Endothelial cell of umbilical vein (primary cell): ENCODE results near the gene AXDND1. TPM values are rescaled to one million over a fixed set of nuclear protein-coding genes. Genes with fewer than 3 reads are reported as not detected.
"Not testable (repeated sequence)": the region's sequence is repeated elsewhere in the genome, so short reads cannot be mapped to it uniquely, and the experiment has no call there.

Source experiments
- BruUV-seq: library from RNA; stranded (reverse); fragments of 400-500 nt; replicated peaks from 2 replicates; lab custom pipeline; 2021; lab: Mats Ljungman, UMichigan
- CTCF ChIA-PET: fragments of 300-600, 350-600 bp; sonication (Branson Sonifier 250); formaldehyde crosslinking; loops from one replicate; lab custom pipeline; 2021; ENCODE audit warnings: antibody characterized with exemption, inconsistent platforms; lab: Charles Lee
- POLR2A ChIA-PET: fragments of 300-600, 350-600 bp; sonication (Branson Sonifier 250); formaldehyde crosslinking; loops from one replicate; lab custom pipeline; 2021; ENCODE audit warnings: antibody characterized with exemption, inconsistent platforms; lab: Charles Lee
- DNase-seq: peaks from one replicate; pipeline ENCODE4 v3.0.0-alpha.2; 2011; ENCODE audit warnings: low read depth, low spot score
- FAIRE-seq: peaks from 2 replicates; lab custom pipeline; 2011; peaks lifted over from hg19 to GRCh38; lab: Jason Lieb, UNC
- H2AFZ ChIP-seq: 2 replicates; pipeline ENCODE4 v1.6.0; 2012; ENCODE audit warnings: low read depth, low read length, control low read depth, inconsistent platforms
- H3K27ac ChIP-seq: 2 replicates; pipeline ENCODE4 v1.5.1; 2011; ENCODE audit warnings: low read depth, mild to moderate bottlenecking, control low read depth, low read length, moderate library complexity; ENCODE audit not compliant: insufficient read depth
- H3K27me3 ChIP-seq, 2 experiments: 2 replicates each; pipeline versions ENCODE4 v1.6.0 to v1.6.1; 2011; ENCODE audit warnings: low read length in 2 of 2, mixed read lengths in 1 of 2; ENCODE audit not compliant: control insufficient read depth in 2 of 2, insufficient read depth in 2 of 2
- H3K36me3 ChIP-seq, 2 experiments: 2 replicates in 1 of 2; 3 replicates in 1 of 2; pipeline ENCODE4 v1.5.1; 2011; ENCODE audit warnings: low read length in 2 of 2, mild to moderate bottlenecking in 1 of 2, moderate library complexity in 1 of 2; ENCODE audit not compliant: control insufficient read depth in 2 of 2, insufficient read depth in 2 of 2; ENCODE audit errors: extremely low read depth in 1 of 2
- H3K4me1 ChIP-seq: 3 replicates; pipeline ENCODE4 v1.5.1; 2011; ENCODE audit warnings: mild to moderate bottlenecking, low read length; ENCODE audit not compliant: control insufficient read depth, insufficient read depth; ENCODE audit errors: extremely low read depth
- H3K4me2 ChIP-seq: 2 replicates; pipeline ENCODE4 v1.6.1; 2011; ENCODE audit warnings: low read length, control low read depth, mixed read lengths; ENCODE audit not compliant: insufficient read depth
- H3K4me3 ChIP-seq, 3 experiments: fragments of 200-600 bp in 1 of 3; sonication (generic), shearing (Covaris generic) in 1 of 3; replicated peaks in 1 of 3; 2 replicates each; pipeline ENCODE4 v1.5.1; 2011 to 2016; ENCODE audit warnings: control low read depth in 3 of 3, low read length in 3 of 3, mild to moderate bottlenecking in 2 of 3, inconsistent platforms in 1 of 3, low read depth in 1 of 3, moderate library complexity in 1 of 3; ENCODE audit not compliant: insufficient read depth in 1 of 3
- H3K79me2 ChIP-seq: 2 replicates; pipeline ENCODE4 v1.6.0; 2012; ENCODE audit warnings: low read length, inconsistent platforms; ENCODE audit not compliant: control insufficient read depth, insufficient read depth
- H3K9ac ChIP-seq: replicated peaks from 2 replicates; pipeline ENCODE3; 2011; ENCODE audit warnings: low read length, control low read depth; ENCODE audit not compliant: insufficient read depth; ENCODE audit errors: extremely low read depth
- H3K9me1 ChIP-seq: replicated peaks from 3 replicates; pipeline ENCODE4 v1.6.0; 2011; ENCODE audit warnings: mild to moderate bottlenecking, low read length; ENCODE audit not compliant: control insufficient read depth, insufficient read depth; ENCODE audit errors: extremely low read depth
- H3K9me3 ChIP-seq: replicated peaks from 2 replicates; pipeline ENCODE4 v1.5.1; 2012; ENCODE audit warnings: low read length, inconsistent platforms; ENCODE audit not compliant: control insufficient read depth, insufficient read depth
- H4K20me1 ChIP-seq: replicated peaks from 2 replicates; pipeline ENCODE3; 2011; ENCODE audit warnings: mild to moderate bottlenecking, low read length; ENCODE audit not compliant: control insufficient read depth, insufficient read depth; ENCODE audit errors: extremely low read depth
- CTCF ChIP-seq, 2 donors: IDR thresholded peaks; 1 replicate in 1 of 2; 2 replicates in 1 of 2; pipeline ENCODE4 v1.5.1; 2011; ENCODE audit warnings: low read length in 2 of 2, mild to moderate bottlenecking in 2 of 2, moderate library complexity in 2 of 2, control low read depth in 1 of 2, inconsistent platforms in 1 of 2, low read depth in 1 of 2; ENCODE audit not compliant: insufficient read depth in 1 of 2; ENCODE audit errors: extremely low read depth in 1 of 2
- EZH2 ChIP-seq: IDR thresholded peaks from 2 replicates; pipeline ENCODE4 v1.6.1; 2012; ENCODE audit warnings: borderline replicate concordance, low read depth, mild to moderate bottlenecking, moderate library complexity, low read length, inconsistent platforms; ENCODE audit not compliant: severe bottlenecking
- FOS ChIP-seq: IDR thresholded peaks from 2 replicates; pipeline ENCODE4 v1.6.1; 2011; ENCODE audit warnings: mild to moderate bottlenecking, low read length, moderate library complexity, borderline replicate concordance; ENCODE audit not compliant: insufficient read depth
- GATA2 ChIP-seq: IDR thresholded peaks from 2 replicates; pipeline ENCODE4 v1.7.0; 2011; ENCODE audit warnings: low read depth, mild to moderate bottlenecking, moderate library complexity, mixed read lengths, low read length; ENCODE audit not compliant: insufficient read length, insufficient read depth
- JUN ChIP-seq: IDR thresholded peaks from 2 replicates; pipeline ENCODE4 v1.6.1; 2011; ENCODE audit warnings: borderline replicate concordance, low read depth; ENCODE audit not compliant: insufficient read length, insufficient read depth
- MAX ChIP-seq: IDR thresholded peaks from 2 replicates; pipeline ENCODE4 v1.6.1; 2011; ENCODE audit not compliant: insufficient read depth, insufficient read length
- MYC ChIP-seq: IDR thresholded peaks from one replicate; pipeline ENCODE4 v1.6.1; 2011; ENCODE audit warnings: mild to moderate bottlenecking, low read depth, low read length
- POLR2A ChIP-seq: IDR thresholded peaks from 2 replicates; pipeline ENCODE4 v1.6.1; 2012; ENCODE audit warnings: low read depth, mild to moderate bottlenecking, control low read depth, low read length
- POLR2AphosphoS5 ChIP-seq: IDR thresholded peaks from 2 replicates; pipeline ENCODE4 v1.6.1; 2012; ENCODE audit warnings: low read depth, mild to moderate bottlenecking, control low read depth, low read length, moderate library complexity; ENCODE audit not compliant: insufficient read depth
- dilution Hi-C: fragments of 300-500 bp; cut with MboI; formaldehyde crosslinking; loops from one replicate; pipeline ENCODE4 v1.15.0; 2019; ENCODE audit warnings: low sequenced_read_pairs; ENCODE audit not compliant: extremely low pct_ligation_motif_present
- intact Hi-C: fragments of 100-400 bp; cut with micrococcal nuclease; formaldehyde crosslinking; loops from one replicate; pipeline ENCODE4 v1.10.0; 2022
- polyA plus RNA-seq, 4 experiments: library from polyadenylated mRNA; depleted of rRNA in 3 of 4; stranded (reverse) in 3 of 4; unstranded in 1 of 4; fragments of >200 nt; gene quantifications; 2 replicates each; pipeline versions ENCODE4 v1.2.1 to v1.2.3, GENCODE V29; 2011 to 2012; ENCODE audit warnings: missing spikeins in 1 of 4
- total RNA-seq: library from RNA; stranded (reverse); gene quantifications from 2 replicates; pipeline ENCODE4 v1.2.3, GENCODE V29; 2021

The AXDND1 gene
- total and polyA plus RNA-seq, 2 donors (not counting 3 experiments of a cell fraction or from before 2014, with no cell fraction given), result 0.17 TPM; not detected in 1

GRCh38 chr1:179393721-179394120, 27.9 kb downstream of the AXDND1 start:
- FAIRE-seq, result no peak
- Histone ChIP-seq H3K79me2 (no peaks in the 10 kb centered on the region), H4K20me1 (no peaks in the 10 kb centered on the region), H3K9me3 (no peaks in the 10 kb centered on the region), H3K9me1 (no peaks in the 10 kb centered on the region), H3K36me3 (no peaks in the 10 kb centered on the region), H3K27ac (no peak overlapping the region), H3K4me3 (no peak overlapping the region), H3K9ac (no peak overlapping the region), H3K4me2 (no peak overlapping the region), H3K27me3 (no peaks in the 10 kb centered on the region), H3K4me1 (no peaks in the 10 kb centered on the region), H2AFZ (no peak overlapping the region)
- BruUV-seq, result no TSS peak
- intact Hi-C loops, result no loop called here
- CTCF ChIA-PET, result no interaction called here
- dilution Hi-C loops, result no loop called here
- no peak for DNase-seq
- TF ChIP-seq MYC (no peak), MAX (no peak), FOS (no peak), GATA2 (no peak), EZH2 (no peak), POLR2A (no peak), JUN (no peak), POLR2AphosphoS5 (no peak), CTCF (IDR thresholded peaks at IDR 0.05; ENCODE audit: extremely low read depth in 1 of 2, insufficient read depth in 1 of 2, low read depth in 1 of 2, low read length in 2 of 2) (no peak)
- POLR2A ChIA-PET, result no interaction called here

- dilution Hi-C loops, H3K9me1 ChIP-seq, H4K20me1 ChIP-seq, H3K27me3 ChIP-seq, BruUV-seq, FAIRE-seq, H3K4me3 ChIP-seq, H3K9ac ChIP-seq, H3K36me3 ChIP-seq, H3K9me3 ChIP-seq, H2AFZ ChIP-seq, DNase-seq, H3K27ac ChIP-seq, intact Hi-C loops, H3K4me1 ChIP-seq, POLR2A ChIA-PET, CTCF ChIA-PET, H3K79me2 ChIP-seq, H3K4me2 ChIP-seq: not testable (repeated sequence)
Observed at GRCh38 chr1:179399399-179399798, 33.6 kb downstream of the AXDND1 start.

GRCh38 chr1:179417760-179418159, 52.0 kb downstream of the AXDND1 start:
- H3K4me3 ChIP-seq, POLR2A ChIA-PET, intact Hi-C loops, H3K79me2 ChIP-seq, H3K9me1 ChIP-seq, CTCF ChIA-PET, H4K20me1 ChIP-seq, FAIRE-seq, DNase-seq, H3K4me2 ChIP-seq, dilution Hi-C loops, H3K9me3 ChIP-seq, H3K36me3 ChIP-seq, H3K27ac ChIP-seq, H3K27me3 ChIP-seq, H3K4me1 ChIP-seq, H3K9ac ChIP-seq, H2AFZ ChIP-seq, BruUV-seq: not testable (repeated sequence)
